Heart left ventricle (tissue), 16 donors: ENCODE results near the gene CLCN1. TPM values are rescaled to one million over a fixed set of nuclear protein-coding genes. Genes with fewer than 3 reads are reported as not detected.

Experiments used
- ATAC-seq, 4 donors: fragments of 200-7000 bp; cut with Tn5 transposase; one replicate each; pipeline ENCODE4 v1.9.1; 2020 to 2022; ENCODE audit warnings: moderate library complexity in 4 of 4, mild to moderate bottlenecking in 3 of 4, moderate number of reproducible peaks in 1 of 4
- DNase-seq, 5 donors: peaks; one replicate each; pipeline ENCODE4 v3.0.0-alpha.2; 2020
- H3K27ac ChIP-seq, 12 donors: fragments of 200-600 bp; sonication (generic) in 4 of 12; one replicate each; pipeline versions ENCODE4 v1.5.0 to v1.8.0; 2016 to 2022; ENCODE audit warnings: mild to moderate bottlenecking in 2 of 12
- H3K27me3 ChIP-seq, 9 donors: fragments of 200-600 bp; sonication (generic) in 2 of 9; one replicate each; pipeline versions ENCODE4 v1.5.1 to v1.8.0; 2016 to 2022; ENCODE audit warnings: mild to moderate bottlenecking in 3 of 9
- H3K36me3 ChIP-seq, 9 donors: fragments of 200-600 bp; sonication (generic) in 2 of 9; one replicate each; pipeline versions ENCODE4 v1.5.0 to v1.8.0; 2018 to 2022; ENCODE audit warnings: mild to moderate bottlenecking in 2 of 9
- H3K4me1 ChIP-seq, 12 donors: fragments of 200-600 bp; sonication (generic) in 4 of 12; one replicate each; pipeline versions ENCODE4 v1.5.0 to v1.8.0; 2016 to 2022; ENCODE audit warnings: mild to moderate bottlenecking in 3 of 12
- H3K4me3 ChIP-seq, 12 donors: fragments of 200-600 bp; sonication (generic) in 4 of 12; one replicate each; pipeline versions ENCODE4 v1.5.0 to v1.8.0; 2017 to 2022; ENCODE audit warnings: mild to moderate bottlenecking in 9 of 12, moderate library complexity in 4 of 12
- H3K9me3 ChIP-seq, 12 donors: fragments of 200-600 bp; sonication (generic) in 4 of 12; one replicate each; pipeline versions ENCODE4 v1.5.0 to v1.8.0; 2016 to 2022; ENCODE audit warnings: mild to moderate bottlenecking in 1 of 12
- CTCF ChIP-seq, 12 donors: fragments of 200-600 bp; sonication (generic) in 4 of 12; IDR thresholded peaks; one replicate each; pipeline versions ENCODE4 v1.5.0 to v1.8.0; 2018 to 2022; ENCODE audit warnings: antibody characterized with exemption in 12 of 12, mild to moderate bottlenecking in 5 of 12
- POLR2A ChIP-seq, 2 donors: fragments of 450-650 bp; IDR thresholded peaks; one replicate each; pipeline ENCODE4 v1.6.1; 2017; ENCODE audit warnings: antibody characterized with exemption in 2 of 2, mild to moderate bottlenecking in 2 of 2, moderate library complexity in 2 of 2
- WGBS, 4 donors: extraction: QIAGEN DNeasy Blood & Tissue Kit in 2 of 4; methylation state at CpG; one replicate each; pipeline versions ENCODE4 v1.1.5 to v1.1.7; 2013 to 2018; 5-methylcytosine and 5-hydroxymethylcytosine counted together
- intact Hi-C, 10 donors: fragments of 100-400 bp; cut with DNase I; formaldehyde crosslinking; loops; one replicate each; pipeline versions ENCODE4 v1.11.1 to v1.14.2; 2022
- polyA plus RNA-seq, 2 donors: library from polyadenylated mRNA; stranded (reverse); fragments of 200-250 nt; gene quantifications; one replicate each; pipeline ENCODE4 v1.2.3, GENCODE V29; 2013
- total RNA-seq, 9 donors: library from RNA; depleted of rRNA in 2 of 9; stranded (reverse); fragments of >200 nt in 2 of 9; fragmentation: NEBNext Ultra II Directional in 3 of 9; extraction: Animal tissue kit (Norgen Biotek cat#: 25700) in 3 of 9; gene quantifications; one replicate each; pipeline versions ENCODE4 v1.1.0 to v1.2.4, GENCODE V29; 2016 to 2023
- donor health status: ischemic (EF 13 %, LVEDD 7.1; RV severe dilation, severe dysfunction).
- donor health status: healthy with polysubstance abuse.
- donor health status: DM: no; HTN: yes; CAD: no.
- donor health status: DM: no; HTN: no; CAD: no.
- donor health status: ischemic (EF 25% LVEDD 6.9; RV normal size, moderate dysfunction).
- donor health status: ischemic (EF 25% LVEDD 5.7; RV mildly dilated, moderate dysfunction).
- donor health status: healthy.
- donor health status: DM: yes; HTN: yes; CAD: no.
- donor health status: ischemic (EF 35%, LVEDD 5.7; RV mildly dilated, moderate dysfunction).
- donor health status: nonischemic (EF 11% LVEDD 7.7; RV severe dilation, severe dysfunction).
- donor health status: DM: yes; HTN: yes; CAD: no.
- donor health status: PGD.
- donor health status: ischemic (EF 29% LVEDD 5.4; RV normal size, mild dysfunction).
- donor health status: nonischemic (EF 23%, LVEDD 6.1; RV moderate dilation, normal function).

The CLCN1 gene
- total and polyA plus RNA-seq, 11 donors, result 0.03 to 1.4 TPM; not detected in 9

- DNase-seq (no peak), ATAC-seq (no peak)
- no peak overlapping the region for H3K4me3 ChIP-seq
- H3K27ac ChIP-seq, result no peak overlapping the region
- H3K27me3 ChIP-seq, result no peaks in the 10 kb centered on the region
- no peaks in the 10 kb centered on the region for H3K36me3 ChIP-seq
- intact Hi-C loops, result loop anchor here in 1 of 10 donors (10.0 kb wide), 1 partner anchor 109 kb away; the partner anchor contains the start of gene GSTK1
- peaks cover 0 to 67% (median 0%) of the 10 kb centered on the region in 12 donors for H3K4me1 ChIP-seq
- TF ChIP-seq POLR2A (IDR thresholded peaks at IDR 0.05) (no peak), CTCF (IDR thresholded peaks at IDR 0.05) (no peak)
- WGBS, 4 donors, result 88 to 92% (median 89%) methylated on average over 4 of the region's 4 CpGs
- H3K9me3 ChIP-seq, result no peaks in the 10 kb centered on the region
These were observed 57.4 kb downstream of the CLCN1 start for GRCh38 chr7:143373255-143373794.

- Histone ChIP-seq H3K4me3 (no peak overlapping the region), H3K9me3 (no peaks in the 10 kb centered on the region), H3K4me1 (peaks cover 0 to 79% (median 5%) of the 10 kb centered on the region in 12 donors), H3K27ac (peak overlapping the region in 1 of 12 donors; percentile 91), H3K27me3 (no peaks in the 10 kb centered on the region), H3K36me3 (no peaks in the 10 kb centered on the region)
- DNase-seq (no peak), ATAC-seq (peak in 2 of 4 donors; percentile 14 to 20)
- TF ChIP-seq POLR2A (IDR thresholded peaks at IDR 0.05) (no peak), CTCF (IDR thresholded peaks at IDR 0.05) (no peak)
- intact Hi-C loops, result loop anchor here in 1 of 10 donors (10.0 kb wide), 1 partner anchor 110 kb away; the partner anchor contains the start of gene GSTK1
- WGBS, 4 donors, result 77 to 88% (median 82%) methylated on average over 5 of the region's 5 CpGs
These were observed 58.6 kb downstream of the CLCN1 start for GRCh38 chr7:143374561-143374960.

GRCh38 chr7:143375298-143376034, 59.6 kb downstream of the CLCN1 start:
- 81 to 87% (median 85%) methylated on average over 7 of the region's 7 CpGs for WGBS, 4 donors
- intact Hi-C loops, result loop anchor here in 4 of 10 donors (5.0 to 10.0 kb wide), 3 partner anchors 42 to 133 kb away; partner anchors contain the start of gene GSTK1 (in 1 of the 4)

GRCh38 chr7:143376396-143376795, 60.5 kb downstream of the CLCN1 start:
- Histone ChIP-seq H3K4me1 (peaks cover 0 to 84% (median 11%) of the 10 kb centered on the region in 12 donors), H3K9me3 (no peaks in the 10 kb centered on the region), H3K4me3 (no peak overlapping the region), H3K27me3 (no peaks in the 10 kb centered on the region), H3K27ac (peak overlapping the region in 2 of 12 donors; percentile 35 to 91), H3K36me3 (no peaks in the 10 kb centered on the region)
- 75 to 87% (median 81%) methylated on average over 5 of the region's 5 CpGs for WGBS, 4 donors
- ATAC-seq (no peak), DNase-seq (no peak)
- intact Hi-C loops, result loop anchor here in 4 of 10 donors (5.0 to 10.0 kb wide), 3 partner anchors 41 to 134 kb away; partner anchors contain the start of gene GSTK1 (in 1 of the 4)
- no peak for TF ChIP-seq CTCF (IDR thresholded peaks at IDR 0.05)
- TF ChIP-seq POLR2A (IDR thresholded peaks at IDR 0.05), result no peak

More at GRCh38 chr7:143375298-143376034, 59.6 kb downstream of the CLCN1 start:
- no peak for TF ChIP-seq POLR2A (IDR thresholded peaks at IDR 0.05)
- Histone ChIP-seq H3K4me3 (no peak overlapping the region), H3K4me1 (peaks cover 0 to 84% (median 11%) of the 10 kb centered on the region in 12 donors), H3K27me3 (no peaks in the 10 kb centered on the region), H3K9me3 (no peaks in the 10 kb centered on the region), H3K27ac (peak overlapping the region in 1 of 12 donors; percentile 91), H3K36me3 (no peaks in the 10 kb centered on the region)
- ATAC-seq (peak in 2 of 4 donors; percentile 22 to 34), DNase-seq (peak in 1 of 5 donors; percentile 38)
